OCI-LY1 (cell line): ENCODE results near the gene ARPP21.

Experiments used
- H2AFZ ChIP-seq: fragments of 200-600 bp; sonication (generic), shearing (Covaris generic); 2 replicates; pipeline ENCODE4 v1.6.0; 2014; ENCODE audit warnings: antibody characterized with exemption, mild to moderate bottlenecking, low read length
- H3F3A ChIP-seq: fragments of 200-600 bp; sonication (generic), shearing (Covaris generic); 2 replicates; pipeline ENCODE4 v1.6.0; 2014; ENCODE audit warnings: mild to moderate bottlenecking, antibody characterized with exemption, low read length, moderate library complexity; ENCODE audit not compliant: insufficient read depth
- H3K27ac ChIP-seq: fragments of 200-600 bp; sonication (generic); 2 replicates; pipeline ENCODE4 v1.5.1; 2014; ENCODE audit warnings: low read length, mixed run types, mild to moderate bottlenecking, low read depth; ENCODE audit not compliant: poor library complexity, severe bottlenecking
- H3K27me3 ChIP-seq: fragments of 200-600 bp; sonication (generic); 2 replicates; pipeline ENCODE4 v1.6.0; 2014; ENCODE audit warnings: antibody characterized with exemption, mild to moderate bottlenecking, low read length, moderate library complexity; ENCODE audit not compliant: insufficient read depth
- H3K36me3 ChIP-seq: fragments of 200-600 bp; sonication (generic); 2 replicates; pipeline ENCODE4 v1.6.1; 2014; ENCODE audit warnings: mild to moderate bottlenecking, antibody characterized with exemption, low read length, moderate library complexity, mixed read lengths; ENCODE audit not compliant: insufficient read depth
- H3K4me1 ChIP-seq: fragments of 200-600 bp; sonication (generic); 2 replicates; pipeline ENCODE4 v1.5.1; 2014; ENCODE audit warnings: mild to moderate bottlenecking, low read length, moderate library complexity; ENCODE audit not compliant: insufficient read depth, severe bottlenecking
- H3K4me2 ChIP-seq: fragments of 200-600 bp; sonication (generic), shearing (Covaris generic); 2 replicates; pipeline ENCODE4 v1.6.1; 2014; ENCODE audit warnings: low read length
- H3K4me3 ChIP-seq: fragments of 200-600 bp; sonication (generic); 2 replicates; pipeline ENCODE4 v1.5.1; 2014; ENCODE audit warnings: low read length, low read depth, mild to moderate bottlenecking, mixed read lengths; ENCODE audit not compliant: poor library complexity, severe bottlenecking
- H3K79me2 ChIP-seq: fragments of 200-600 bp; shearing (Covaris generic); 2 replicates; pipeline ENCODE4 v1.6.1; 2016; ENCODE audit warnings: mixed run types, low read length, mixed read lengths; ENCODE audit not compliant: insufficient read depth
- H3K9ac ChIP-seq: fragments of 200-600 bp; sonication (generic), shearing (Covaris generic); 2 replicates; pipeline ENCODE4 v1.6.1; 2014; ENCODE audit warnings: mild to moderate bottlenecking, low read length, mixed read lengths
- H3K9me2 ChIP-seq: fragments of 200-600 bp; sonication (generic), shearing (Covaris generic); 2 replicates; pipeline ENCODE4 v1.6.1; 2014; ENCODE audit warnings: low read depth, mild to moderate bottlenecking, low read length, mixed read lengths
- H3K9me3 ChIP-seq: fragments of 200-600 bp; shearing (Covaris generic); 2 replicates; pipeline ENCODE4 v1.6.1; 2014; ENCODE audit warnings: low read length, mixed read lengths
- H4K20me1 ChIP-seq: fragments of 200-600 bp; sonication (generic), shearing (Covaris generic); 2 replicates; pipeline ENCODE4 v1.6.0; 2016; ENCODE audit warnings: mild to moderate bottlenecking, low read length; ENCODE audit not compliant: insufficient read depth
- CTCF ChIP-seq: fragments of 200-600 bp; sonication (generic), shearing (Covaris generic); IDR thresholded peaks from 2 replicates; pipeline ENCODE4 v1.5.1; 2017; ENCODE audit warnings: mild to moderate bottlenecking, antibody characterized with exemption, low read length, moderate library complexity, mixed read lengths
- EZH2 ChIP-seq: fragments of 200-600 bp; sonication (generic), shearing (Covaris generic); IDR thresholded peaks from 2 replicates; pipeline ENCODE4 v1.8.0; 2017; ENCODE audit warnings: borderline replicate concordance, mixed run types, mild to moderate bottlenecking, antibody characterized with exemption, low read length, moderate library complexity, mixed read lengths

Gene ARPP21

DNA sequence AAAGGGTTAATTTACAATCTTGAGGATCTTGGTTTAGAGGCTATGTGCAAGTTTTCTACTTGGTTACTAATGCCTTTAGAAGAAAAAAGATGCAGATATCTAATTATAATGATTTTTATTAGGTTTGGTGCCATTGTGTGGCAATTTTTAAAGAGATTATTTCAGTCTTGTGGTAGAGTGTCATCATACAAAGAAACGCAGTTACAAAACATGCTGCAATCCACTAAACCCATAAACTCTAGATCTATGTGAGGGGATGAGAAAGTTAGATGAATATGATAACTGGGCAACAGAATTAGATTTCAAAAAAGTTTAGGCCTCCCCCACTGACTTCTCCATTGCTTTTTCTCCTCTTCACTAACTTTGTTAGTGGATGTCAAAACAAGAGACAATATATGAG, 106.0 kb downstream of the ARPP21 start:
- peaks cover 12% of the 10 kb centered on the region for H3K4me1 ChIP-seq
- no peaks in the 10 kb centered on the region for H3K9me2 ChIP-seq
- H4K20me1 ChIP-seq = no peaks in the 10 kb centered on the region
- H3K9ac ChIP-seq = no peak overlapping the region
- H3K79me2 ChIP-seq = no peaks in the 10 kb centered on the region
- no peak overlapping the region for H3K27ac ChIP-seq
- no peaks in the 10 kb centered on the region for H3F3A ChIP-seq
- H3K9me3 ChIP-seq = no peaks in the 10 kb centered on the region
- no peak overlapping the region for H3K4me2 ChIP-seq
- TF ChIP-seq CTCF = no peak
- TF ChIP-seq EZH2 = no peak
- H3K27me3 ChIP-seq = no peaks in the 10 kb centered on the region
- H3K4me3 ChIP-seq = no peak overlapping the region
- no peak overlapping the region for H2AFZ ChIP-seq
- H3K36me3 ChIP-seq = peaks cover 77% of the 10 kb centered on the region

DNA sequence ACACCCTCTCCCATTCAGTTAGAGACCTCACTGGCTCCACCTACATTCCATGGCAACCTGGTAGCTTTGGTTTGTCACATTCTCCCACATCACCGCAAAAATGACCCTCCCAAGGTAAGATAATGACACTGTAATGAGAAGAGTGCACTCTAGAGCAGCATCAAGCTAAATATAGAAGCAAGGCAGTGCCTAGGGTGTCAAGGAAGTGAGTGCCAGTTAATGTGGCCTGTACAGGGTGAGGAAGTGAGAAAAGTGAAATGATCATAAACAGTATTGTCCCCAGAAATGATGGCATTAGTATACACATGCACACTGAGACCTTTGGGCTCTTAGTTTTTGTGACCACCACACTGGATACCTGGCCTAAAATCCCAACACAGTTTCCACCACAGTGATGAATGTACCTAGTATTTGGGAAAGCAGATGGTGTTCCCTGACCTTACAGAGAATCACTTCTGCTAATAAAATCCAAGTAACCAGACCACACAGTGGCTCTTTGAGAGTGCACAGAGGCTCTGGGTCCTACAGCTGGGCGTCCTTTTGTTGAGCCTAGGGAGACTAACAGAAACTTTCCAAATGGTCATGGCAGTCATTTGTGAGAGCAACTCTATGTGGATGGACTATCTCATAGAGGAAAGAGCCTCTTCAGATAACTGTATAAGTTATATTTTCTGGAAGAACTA, 106.6 kb downstream of the ARPP21 start:
- H3K4me3 ChIP-seq = no peak overlapping the region
- H3K4me1 ChIP-seq = peaks cover 15% of the 10 kb centered on the region
- no peak overlapping the region for H3K4me2 ChIP-seq
- no peaks in the 10 kb centered on the region for H3K9me3 ChIP-seq
- no peaks in the 10 kb centered on the region for H3K27me3 ChIP-seq
- peaks cover 79% of the 10 kb centered on the region for H3K36me3 ChIP-seq
- TF ChIP-seq EZH2 (no peak), CTCF (no peak)
- no peaks in the 10 kb centered on the region for H4K20me1 ChIP-seq
- H3K79me2 ChIP-seq = no peaks in the 10 kb centered on the region
- no peaks in the 10 kb centered on the region for H3F3A ChIP-seq
- H3K9me2 ChIP-seq = no peaks in the 10 kb centered on the region
- no peak overlapping the region for H3K27ac ChIP-seq
- H2AFZ ChIP-seq = no peak overlapping the region
- no peak overlapping the region for H3K9ac ChIP-seq

- Histone ChIP-seq H3F3A (no peaks in the 10 kb centered on the region), H3K9me2 (no peaks in the 10 kb centered on the region), H3K27me3 (no peaks in the 10 kb centered on the region), H4K20me1 (no peaks in the 10 kb centered on the region), H3K4me3 (no peak overlapping the region), H3K9me3 (no peaks in the 10 kb centered on the region), H2AFZ (no peak overlapping the region), H3K27ac (no peak overlapping the region), H3K4me1 (peaks cover 15% of the 10 kb centered on the region), H3K36me3 (peaks cover 79% of the 10 kb centered on the region), H3K4me2 (no peak overlapping the region), H3K9ac (no peak overlapping the region), H3K79me2 (no peaks in the 10 kb centered on the region)
- TF ChIP-seq EZH2 (no peak), CTCF (no peak)
These were observed 107.2 kb downstream of the ARPP21 start for GRCh38 chr3:35746492-35746891.
